Psoas muscle (tissue), 8 donors: ENCODE results near the gene SWAP70. TPM values are rescaled to one million over a fixed set of nuclear protein-coding genes. Genes with fewer than 3 reads are reported as not detected.

Experiments
- ATAC-seq, 4 donors: fragments of 200-7000 bp; cut with Tn5 transposase; one replicate each; pipeline ENCODE4 v1.9.1; 2020; ENCODE audit warnings: moderate library complexity in 3 of 4, mild to moderate bottlenecking in 2 of 4
- DNase-seq, 2 donors: peaks; one replicate each; pipeline ENCODE4 v3.0.0-alpha.2; 2020
- H3K27ac ChIP-seq: fragments of 200-600 bp; one replicate; pipeline ENCODE4 v1.8.0; 2022
- H3K27me3 ChIP-seq, 3 donors: fragments of 200-600 bp in 1 of 3; one replicate each; pipeline versions ENCODE4 v1.6.1 to v1.8.0; 2013 to 2022; ENCODE audit warnings: low read length in 2 of 3, mild to moderate bottlenecking in 2 of 3, moderate library complexity in 1 of 3; ENCODE audit not compliant: insufficient read depth in 3 of 3
- H3K36me3 ChIP-seq, 2 donors: fragments of 200-600 bp in 1 of 2; one replicate each; pipeline versions ENCODE4 v1.6.1 to v1.8.0; 2013 to 2022; ENCODE audit warnings: low read depth in 1 of 2, mild to moderate bottlenecking in 1 of 2, moderate library complexity in 1 of 2; ENCODE audit not compliant: insufficient read depth in 1 of 2
- H3K4me1 ChIP-seq: fragments of 200-600 bp; one replicate; pipeline ENCODE4 v1.8.0; 2022
- H3K4me3 ChIP-seq: fragments of 200-600 bp; one replicate; pipeline ENCODE4 v1.8.0; 2022; ENCODE audit warnings: mild to moderate bottlenecking
- H3K9me3 ChIP-seq: fragments of 200-600 bp; one replicate; pipeline ENCODE4 v1.8.0; 2022
- WGBS, 3 donors: extraction: QIAGEN DNeasy Blood & Tissue Kit; methylation state at CpG; one replicate each; pipeline versions ENCODE4 v1.1.6 to v1.1.7; 2013; 5-methylcytosine and 5-hydroxymethylcytosine counted together
- intact Hi-C, 2 donors: fragments of 100-400 bp; cut with DNase I; formaldehyde crosslinking; loops; one replicate each; pipeline versions ENCODE4 v1.11.0 to v1.14.2; 2022
- polyA plus RNA-seq, 3 donors: library from polyadenylated mRNA; stranded (reverse); fragments of 200-250 nt; gene quantifications; one replicate each; pipeline ENCODE4 v1.2.3, GENCODE V29; 2013
- total RNA-seq, 4 donors: library from RNA; stranded (reverse); fragmentation: NEBNext Ultra II Directional in 2 of 4; extraction: Animal tissue kit (Norgen Biotek cat#: 25700) in 2 of 4; gene quantifications; one replicate each; pipeline versions ENCODE4 v1.2.1 to v1.2.4, GENCODE V29; 2021 to 2023
- TF ChIP-seq, protein P1 (sequence below): fragments of 200-600 bp; IDR thresholded peaks from one replicate; pipeline ENCODE4 v1.8.0; 2022; ENCODE audit warnings: antibody characterized with exemption
- donor health status: healthy with polysubstance abuse.
- donor health status: DM: no; HTN: no; CAD: no; lungs with moderate emphysema.
- donor health status: Bipolar disorder and iron deficiency.
- donor health status: healthy.
- donor health status: DM: yes; HTN: yes; CAD: no.
- donor health status: DM: no; HTN: no; CAD: no.
- donor health status: DM: no; HTN: no; CAD: no.
- donor health status: DM: yes; HTN: yes; CAD: no.

SWAP70 gene
- total and polyA plus RNA-seq, 7 donors, result 4.3 to 13.3 (median 8.2) TPM

DNA sequence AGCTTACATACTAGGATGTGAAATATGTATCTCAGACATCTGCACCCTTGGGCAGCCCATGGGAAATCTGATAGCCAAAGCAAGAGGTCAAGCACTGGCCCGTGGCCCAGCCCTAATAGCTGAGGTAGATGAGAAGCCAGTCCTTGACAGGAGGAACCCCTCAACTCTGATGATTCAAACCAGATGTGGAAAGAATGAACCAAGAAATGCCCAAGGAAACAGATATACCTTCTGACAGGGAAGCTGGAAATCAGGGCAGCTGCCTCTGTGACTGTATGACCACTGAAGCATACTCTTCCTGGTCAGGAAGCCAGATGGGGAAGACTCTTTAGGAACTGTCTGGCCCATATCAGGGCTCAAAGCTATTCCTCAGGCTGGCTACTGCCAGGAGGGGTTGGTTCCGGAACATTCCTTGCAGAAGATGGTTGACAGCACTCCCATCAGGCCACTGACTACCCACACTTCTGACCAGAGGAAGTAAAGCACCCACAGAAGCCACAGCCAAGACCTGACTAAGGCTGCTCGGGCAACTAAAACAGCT, 124.2 kb downstream of the SWAP70 start:
- WGBS, 3 donors, result 20 to 48% (median 44%) methylated on average over 3 of the region's 3 CpGs
- Histone ChIP-seq H3K4me1 (peaks cover 23% of the 10 kb centered on the region), H3K36me3 (peaks cover 4 to 44% of the 10 kb centered on the region in 2 donors), H3K4me3 (no peak overlapping the region), H3K27ac (peak overlapping the region; percentile 58), H3K27me3 (no peaks in the 10 kb centered on the region), H3K9me3 (no peaks in the 10 kb centered on the region)
- intact Hi-C loops, result no loop called here
- DNase-seq (peak; percentile 73 to 74), ATAC-seq (peak; percentile 78 to 80 (median 78))
- TF ChIP-seq, protein P1, sequence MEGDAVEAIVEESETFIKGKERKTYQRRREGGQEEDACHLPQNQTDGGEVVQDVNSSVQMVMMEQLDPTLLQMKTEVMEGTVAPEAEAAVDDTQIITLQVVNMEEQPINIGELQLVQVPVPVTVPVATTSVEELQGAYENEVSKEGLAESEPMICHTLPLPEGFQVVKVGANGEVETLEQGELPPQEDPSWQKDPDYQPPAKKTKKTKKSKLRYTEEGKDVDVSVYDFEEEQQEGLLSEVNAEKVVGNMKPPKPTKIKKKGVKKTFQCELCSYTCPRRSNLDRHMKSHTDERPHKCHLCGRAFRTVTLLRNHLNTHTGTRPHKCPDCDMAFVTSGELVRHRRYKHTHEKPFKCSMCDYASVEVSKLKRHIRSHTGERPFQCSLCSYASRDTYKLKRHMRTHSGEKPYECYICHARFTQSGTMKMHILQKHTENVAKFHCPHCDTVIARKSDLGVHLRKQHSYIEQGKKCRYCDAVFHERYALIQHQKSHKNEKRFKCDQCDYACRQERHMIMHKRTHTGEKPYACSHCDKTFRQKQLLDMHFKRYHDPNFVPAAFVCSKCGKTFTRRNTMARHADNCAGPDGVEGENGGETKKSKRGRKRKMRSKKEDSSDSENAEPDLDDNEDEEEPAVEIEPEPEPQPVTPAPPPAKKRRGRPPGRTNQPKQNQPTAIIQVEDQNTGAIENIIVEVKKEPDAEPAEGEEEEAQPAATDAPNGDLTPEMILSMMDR, result no peak

DNA sequence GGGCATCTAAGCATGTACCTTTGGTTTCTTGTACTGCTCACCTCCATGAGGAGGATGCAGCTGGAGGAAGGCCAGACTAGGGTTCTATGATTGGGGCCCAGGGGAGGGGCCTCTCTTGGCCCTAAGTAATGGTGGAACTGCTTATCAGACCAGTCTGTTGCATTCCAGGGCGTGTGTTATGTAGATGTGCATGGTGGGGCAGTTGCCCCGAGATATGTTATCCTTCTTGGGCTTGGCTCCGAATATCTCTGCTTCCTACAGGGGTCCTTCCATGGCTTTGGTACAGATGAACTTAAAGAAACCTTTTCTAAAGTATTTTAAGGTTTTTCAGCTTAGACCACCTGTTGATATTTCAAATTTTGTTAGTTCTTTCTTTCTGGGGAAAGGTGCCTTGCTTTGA, 126.0 kb downstream of the SWAP70 start:
- no peak for ATAC-seq
- intact Hi-C loops, result no loop called here
- peaks cover 0 to 25% of the 10 kb centered on the region in 2 donors for H3K36me3 ChIP-seq

DNA sequence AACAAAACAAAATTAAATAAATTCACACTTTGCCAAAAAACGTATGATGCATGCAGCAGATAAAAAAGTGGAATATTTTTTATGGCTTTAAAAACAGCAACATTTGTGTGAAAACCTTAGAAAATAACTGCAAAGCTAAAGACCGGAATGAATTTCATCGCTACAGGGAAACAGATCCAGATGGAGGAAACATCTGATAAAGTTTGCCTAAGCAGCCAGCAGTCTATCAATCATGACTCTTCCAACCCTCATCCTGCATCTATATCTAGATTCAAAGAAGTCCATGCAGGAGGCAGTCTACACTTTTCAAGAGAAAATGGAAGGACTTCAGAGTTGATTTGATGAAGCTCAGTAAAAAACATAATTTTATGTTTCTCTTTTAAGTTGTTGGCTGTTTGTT, 126.8 kb downstream of the SWAP70 start:
- DNase-seq, result no peak
- no peaks in the 10 kb centered on the region for H3K9me3 ChIP-seq
- ATAC-seq, result no peak
- no peak overlapping the region for H3K4me3 ChIP-seq
- H3K27me3 ChIP-seq, result no peaks in the 10 kb centered on the region
- peaks cover 12% of the 10 kb centered on the region for H3K4me1 ChIP-seq
- intact Hi-C loops, result no loop called here
- 73 to 79% (median 78%) methylated on average over 3 of the region's 3 CpGs for WGBS, 3 donors
- TF ChIP-seq, protein P1, result no peak
- H3K27ac ChIP-seq, result no peak overlapping the region
- peaks cover 0 to 17% of the 10 kb centered on the region in 2 donors for H3K36me3 ChIP-seq

More for the DNA sequence above, 126.0 kb downstream of the SWAP70 start:
- H3K27ac ChIP-seq, result no peak overlapping the region
- no peak for DNase-seq
- H3K27me3 ChIP-seq, result no peaks in the 10 kb centered on the region
- no peaks in the 10 kb centered on the region for H3K9me3 ChIP-seq
- peaks cover 14% of the 10 kb centered on the region for H3K4me1 ChIP-seq
- no peak overlapping the region for H3K4me3 ChIP-seq
- TF ChIP-seq, protein P1, result no peak
- WGBS, 3 donors, result 96 to 97% (median 96%) methylated on average over 3 of the region's 3 CpGs

DNA sequence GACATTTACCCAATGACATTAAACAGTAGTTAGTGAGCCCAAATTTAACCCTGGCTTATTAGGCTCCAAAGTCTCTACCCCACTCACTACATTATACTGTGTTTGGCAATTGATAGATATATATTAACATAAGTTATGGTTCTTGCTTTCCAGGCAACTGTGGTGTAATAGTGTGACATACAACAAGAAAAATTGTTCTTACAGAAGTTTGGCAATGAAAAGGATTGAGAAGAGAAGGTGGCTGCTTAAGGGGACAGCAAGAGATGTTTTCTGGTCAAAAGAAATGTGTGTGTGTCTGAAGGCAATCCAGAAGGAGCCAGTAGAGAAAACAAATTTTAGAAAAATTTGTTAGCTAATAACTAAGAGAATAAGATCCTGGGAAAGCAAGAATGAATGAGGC, 132.4 kb downstream of the SWAP70 start:
- Histone ChIP-seq H3K9me3 (no peaks in the 10 kb centered on the region), H3K4me1 (peaks cover 2% of the 10 kb centered on the region), H3K36me3 (no peaks in the 10 kb centered on the region), H3K4me3 (no peak overlapping the region), H3K27me3 (no peaks in the 10 kb centered on the region), H3K27ac (peak overlapping the region; percentile 17)
- DNase-seq, result no peak
- ATAC-seq, result no peak
- intact Hi-C loops, result loop anchor here in 1 of 2 donors (5.0 kb wide), 1 partner anchor 34 kb away; no protein-coding TSS in a partner anchor
- TF ChIP-seq, protein P1, result no peak

DNA sequence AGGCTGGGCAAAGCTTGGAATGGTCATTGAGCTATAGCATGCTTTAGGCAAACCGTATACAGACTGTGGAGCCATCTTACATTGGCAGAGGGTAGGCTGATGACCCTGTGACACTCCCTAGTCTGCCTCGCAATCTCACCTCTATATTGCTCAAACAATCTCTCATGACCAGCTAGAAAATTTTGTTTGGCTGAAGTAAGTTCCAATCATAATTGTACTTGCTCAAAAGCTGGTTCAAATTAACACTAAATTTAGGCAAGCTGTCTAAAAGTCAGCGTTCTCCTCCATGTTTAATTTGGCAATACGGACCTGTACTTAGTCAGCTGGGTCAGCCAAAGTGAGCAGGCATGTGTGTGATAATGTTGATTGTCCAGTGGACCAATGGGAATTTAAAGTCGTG, 133.0 kb downstream of the SWAP70 start:
- no peaks in the 10 kb centered on the region for H3K36me3 ChIP-seq
- no peaks in the 10 kb centered on the region for H3K9me3 ChIP-seq
- intact Hi-C loops, result loop anchor here in 1 of 2 donors (5.0 kb wide), 1 partner anchor 35 kb away; no protein-coding TSS in a partner anchor
- H3K27ac ChIP-seq, result peak overlapping the region; percentile 17
- no peak overlapping the region for H3K4me3 ChIP-seq
- H3K4me1 ChIP-seq, result peaks cover 8% of the 10 kb centered on the region
- DNase-seq, result no peak
- peak in 1 of 4 donors; percentile 49 for ATAC-seq
- TF ChIP-seq, protein P1, result no peak
- 78 to 87% (median 82%) methylated on average over 5 of the region's 5 CpGs for WGBS, 3 donors
- H3K27me3 ChIP-seq, result no peaks in the 10 kb centered on the region
